Spleen (tissue), 7 donors: ENCODE results near the gene SFT2D1.

Experiments used
- POLR2A ChIP-seq, 3 donors: fragments of 450-650 bp; IDR thresholded peaks; one replicate each; pipeline ENCODE4 v1.5.1; 2017; ENCODE audit warnings: antibody characterized with exemption in 3 of 3, mild to moderate bottlenecking in 1 of 3
- POLR2AphosphoS5 ChIP-seq, 3 donors: sonication (generic); formaldehyde crosslinking; IDR thresholded peaks; one replicate each; pipeline ENCODE4 v1.5.1; 2017; ENCODE audit warnings: antibody characterized with exemption in 3 of 3
- TF ChIP-seq, protein P1 (sequence below), 11 experiments: fragments of 200-600 bp in 7 of 11; fragments of 450-650 bp in 4 of 11; sonication (generic) in 4 of 11; IDR thresholded peaks in 8 of 11; conservative IDR thresholded peaks in 3 of 11; 1 replicate in 7 of 11; 2 replicates in 4 of 11; pipeline versions ENCODE4 v1.4.0 to v1.8.0; 2016 to 2021; ENCODE audit warnings: antibody characterized with exemption in 11 of 11, inconsistent platforms in 4 of 11, mild to moderate bottlenecking in 1 of 11
- donor health status: DM: no; HTN: no; CAD: no; lungs with moderate emphysema.
- donor health status: DM: no; HTN: no; CAD: no.
- donor health status: DM: no; HTN: no; CAD: no.

DNA sequence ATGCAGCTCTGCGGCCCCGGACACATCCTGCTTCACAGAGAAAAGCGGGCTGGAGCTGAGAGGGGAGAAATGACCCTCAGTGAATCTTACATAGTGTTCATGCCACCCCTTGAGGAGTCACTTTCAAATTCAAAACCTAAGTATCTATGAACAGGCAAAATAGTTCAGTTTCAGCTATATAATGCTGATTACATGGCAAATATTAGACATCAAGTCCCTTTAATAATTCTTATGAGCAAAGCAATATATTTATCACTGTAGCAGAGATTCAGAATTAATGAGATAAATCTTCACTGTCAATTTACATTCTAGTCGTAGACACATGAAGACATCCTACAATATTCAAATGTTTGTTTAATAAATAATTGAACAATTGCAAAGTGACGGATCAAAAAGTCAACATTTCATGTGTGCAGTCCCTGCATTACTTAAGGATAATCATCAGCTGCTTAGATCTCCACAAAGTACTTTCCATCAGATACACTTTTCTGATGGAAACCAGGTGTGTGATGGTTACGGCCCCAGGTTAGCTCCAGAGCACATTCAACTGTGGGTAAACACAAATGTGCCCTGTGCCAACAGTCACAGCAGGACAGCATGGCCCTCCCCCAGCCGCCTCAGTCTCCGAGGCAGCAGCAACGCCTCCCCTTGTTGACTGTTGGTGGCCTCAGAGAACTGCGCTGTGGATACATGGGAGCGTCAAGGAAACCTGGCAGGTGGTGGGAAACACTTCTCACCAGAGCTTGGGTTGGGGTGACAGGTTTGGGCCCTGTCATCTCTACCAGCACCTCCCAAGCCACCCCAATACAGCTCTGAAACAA is 33.4 kb downstream of the SFT2D1 start:
- TF ChIP-seq POLR2A (IDR thresholded peaks at IDR 0.05) (no peak), POLR2AphosphoS5 (IDR thresholded peaks at IDR 0.05) (no peak)
- TF ChIP-seq, protein P1, sequence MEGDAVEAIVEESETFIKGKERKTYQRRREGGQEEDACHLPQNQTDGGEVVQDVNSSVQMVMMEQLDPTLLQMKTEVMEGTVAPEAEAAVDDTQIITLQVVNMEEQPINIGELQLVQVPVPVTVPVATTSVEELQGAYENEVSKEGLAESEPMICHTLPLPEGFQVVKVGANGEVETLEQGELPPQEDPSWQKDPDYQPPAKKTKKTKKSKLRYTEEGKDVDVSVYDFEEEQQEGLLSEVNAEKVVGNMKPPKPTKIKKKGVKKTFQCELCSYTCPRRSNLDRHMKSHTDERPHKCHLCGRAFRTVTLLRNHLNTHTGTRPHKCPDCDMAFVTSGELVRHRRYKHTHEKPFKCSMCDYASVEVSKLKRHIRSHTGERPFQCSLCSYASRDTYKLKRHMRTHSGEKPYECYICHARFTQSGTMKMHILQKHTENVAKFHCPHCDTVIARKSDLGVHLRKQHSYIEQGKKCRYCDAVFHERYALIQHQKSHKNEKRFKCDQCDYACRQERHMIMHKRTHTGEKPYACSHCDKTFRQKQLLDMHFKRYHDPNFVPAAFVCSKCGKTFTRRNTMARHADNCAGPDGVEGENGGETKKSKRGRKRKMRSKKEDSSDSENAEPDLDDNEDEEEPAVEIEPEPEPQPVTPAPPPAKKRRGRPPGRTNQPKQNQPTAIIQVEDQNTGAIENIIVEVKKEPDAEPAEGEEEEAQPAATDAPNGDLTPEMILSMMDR (IDR thresholded peaks at IDR 0.05 in 8 of 11, conservative IDR thresholded peaks at IDR 0.05 in 3 of 11): no peak
